WTC11 (cell line): Measurements from ENCODE around the gene LRRC8A. TPM values are rescaled to one million over a fixed set of nuclear protein-coding genes. Genes with fewer than 3 reads are reported as not detected.

ENCODE experiments used
- ATAC-seq: fragments of 200-7000 bp; cut with Tn5 transposase; 2 replicates; pipeline ENCODE4 v1.10.0; 2021; ENCODE audit warnings: mild to moderate bottlenecking, moderate library complexity
- CTCF ChIA-PET: fragments of 300-600 bp; sonication (Branson Sonifier 250); formaldehyde crosslinking; loops from one replicate; lab custom pipeline; 2021; ENCODE audit warnings: antibody characterized with exemption; lab: Charles Lee
- POLR2A ChIA-PET: fragments of 350-600 bp; sonication (Branson Sonifier 250); formaldehyde crosslinking; loops from one replicate; lab custom pipeline; 2021; ENCODE audit warnings: antibody characterized with exemption; lab: Charles Lee
- DNase-seq: peaks from one replicate; pipeline ENCODE4 v3.0.0; 2021; ENCODE audit warnings: low spot score
- H3K27ac Mint-ChIP-seq: 2 replicates; pipeline ENCODE4 v1.8.0; 2021; ENCODE audit warnings: mixed read lengths
- H3K27me3 Mint-ChIP-seq: 2 replicates; pipeline ENCODE4 v1.8.0; 2021; ENCODE audit warnings: low read depth, mild to moderate bottlenecking, moderate library complexity, mixed read lengths
- H3K36me3 Mint-ChIP-seq: 2 replicates; pipeline ENCODE4 v1.8.0; 2021; ENCODE audit warnings: mixed read lengths
- H3K4me1 Mint-ChIP-seq: 2 replicates; pipeline ENCODE4 v1.8.0; 2022; ENCODE audit warnings: mixed read lengths
- H3K4me3 Mint-ChIP-seq: 2 replicates; pipeline ENCODE4 v1.8.0; 2021; ENCODE audit warnings: mild to moderate bottlenecking, moderate library complexity, mixed read lengths
- H3K9me3 Mint-ChIP-seq: 2 replicates; pipeline ENCODE4 v1.8.0; 2021; ENCODE audit warnings: mixed read lengths
- ATF1 ChIP-seq: sonication (generic); formaldehyde crosslinking; IDR thresholded peaks from 2 replicates; pipeline ENCODE4 v1.8.1; 2023; ENCODE audit warnings: mild to moderate bottlenecking, moderate library complexity, missing genetic modification reagents
- IRF2 ChIP-seq: sonication (generic); formaldehyde crosslinking; IDR thresholded peaks from 2 replicates; pipeline ENCODE4 v1.8.0; 2022; ENCODE audit warnings: low read depth, missing genetic modification reagents, borderline replicate concordance
- JAZF1 ChIP-seq: fragments of 250-450 bp; sonication (Bioruptor Pico); IDR thresholded peaks from 2 replicates; pipeline ENCODE4 v1.9.0; 2021; ENCODE audit warnings: moderate library complexity, mild to moderate bottlenecking, inconsistent platforms
- NFE2L1 ChIP-seq: sonication (generic); formaldehyde crosslinking; IDR thresholded peaks from 2 replicates; pipeline ENCODE4 v1.8.1; 2023; ENCODE audit warnings: missing genetic modification reagents
- NFYB ChIP-seq: sonication (generic); formaldehyde crosslinking; conservative IDR thresholded peaks from 2 replicates; pipeline ENCODE4 v1.8.0; 2022; ENCODE audit warnings: low read depth, missing genetic modification reagents
- NR2C2 ChIP-seq: sonication (generic); formaldehyde crosslinking; IDR thresholded peaks from 2 replicates; pipeline ENCODE4 v1.8.0; 2022; ENCODE audit warnings: mild to moderate bottlenecking, missing genetic modification reagents
- NR3C1 ChIP-seq: sonication (generic); formaldehyde crosslinking; conservative IDR thresholded peaks from 2 replicates; pipeline ENCODE4 v1.8.1; 2023; ENCODE audit warnings: low read depth, mild to moderate bottlenecking, missing genetic modification reagents
- RELA ChIP-seq: sonication (generic); formaldehyde crosslinking; IDR thresholded peaks from 2 replicates; pipeline ENCODE4 v1.8.1; 2022; ENCODE audit warnings: missing genetic modification reagents, mild to moderate bottlenecking, borderline replicate concordance
- SMAD3 ChIP-seq: sonication (generic); formaldehyde crosslinking; IDR thresholded peaks from 2 replicates; pipeline ENCODE4 v1.8.0; 2022; ENCODE audit warnings: missing genetic modification reagents, mild to moderate bottlenecking, borderline replicate concordance
- SMAD4 ChIP-seq: sonication (generic); formaldehyde crosslinking; IDR thresholded peaks from 2 replicates; pipeline ENCODE4 v1.8.0; 2022; ENCODE audit warnings: mild to moderate bottlenecking, missing genetic modification reagents
- SOX15 ChIP-seq: fragments of 250-450 bp; sonication (Bioruptor Pico); IDR thresholded peaks from 2 replicates; pipeline ENCODE4 v1.9.0; 2021; ENCODE audit warnings: mild to moderate bottlenecking
- ZNF138 ChIP-seq: sonication (generic); formaldehyde crosslinking; conservative IDR thresholded peaks from 2 replicates; pipeline ENCODE4 v1.8.1; 2022; ENCODE audit warnings: mild to moderate bottlenecking, moderate library complexity, missing genetic modification reagents
- ZNF219 ChIP-seq: sonication (generic); formaldehyde crosslinking; IDR thresholded peaks from 2 replicates; pipeline ENCODE4 v1.8.0; 2023; ENCODE audit warnings: missing genetic modification reagents, mild to moderate bottlenecking, borderline replicate concordance
- ZNF416 ChIP-seq: fragments of 250-450 bp; sonication (Bioruptor Pico); IDR thresholded peaks from 2 replicates; pipeline ENCODE4 v1.9.0; 2021; ENCODE audit warnings: mild to moderate bottlenecking, inconsistent platforms
- ZNF671 ChIP-seq: fragments of 250-450 bp; sonication (Bioruptor Pico); IDR thresholded peaks from 2 replicates; pipeline ENCODE4 v1.8.0; 2021; ENCODE audit warnings: mild to moderate bottlenecking
- total RNA-seq: library from RNA; stranded (reverse); gene quantifications from 3 replicates; pipeline ENCODE4 v1.2.3, GENCODE V29; 2021
- TF ChIP-seq, protein P1 (sequence below): sonication (generic); formaldehyde crosslinking; IDR thresholded peaks from 2 replicates; pipeline ENCODE4 v1.8.0; 2022; ENCODE audit warnings: mild to moderate bottlenecking, missing genetic modification reagents
- TF ChIP-seq, protein P2 (sequence below): sonication (generic); formaldehyde crosslinking; IDR thresholded peaks from 2 replicates; pipeline ENCODE4 v1.8.1; 2023; ENCODE audit warnings: mild to moderate bottlenecking, missing genetic modification reagents, moderate library complexity
- TF ChIP-seq, protein P3 (sequence below): fragments of 250-450 bp; sonication (Bioruptor Pico); IDR thresholded peaks from 2 replicates; pipeline ENCODE4 v1.9.0; 2021; ENCODE audit warnings: mild to moderate bottlenecking, borderline replicate concordance
- TF ChIP-seq, protein P4 (sequence below): sonication (generic); formaldehyde crosslinking; IDR thresholded peaks from 2 replicates; pipeline ENCODE4 v1.8.1; 2023; ENCODE audit warnings: mild to moderate bottlenecking, missing genetic modification reagents, moderate library complexity
- TF ChIP-seq, protein P5 (sequence below): fragments of 200-600 bp; IDR thresholded peaks from 2 replicates; pipeline ENCODE4 v1.8.0; 2022; ENCODE audit warnings: antibody characterized with exemption
- TF ChIP-seq, protein P6 (sequence below): sonication (generic); formaldehyde crosslinking; IDR thresholded peaks from 2 replicates; pipeline ENCODE4 v1.8.0; 2022; ENCODE audit warnings: mild to moderate bottlenecking, missing genetic modification reagents

LRRC8A gene
- total RNA-seq, 1 experiment from 2014 or later: 83.5 TPM

DNA sequence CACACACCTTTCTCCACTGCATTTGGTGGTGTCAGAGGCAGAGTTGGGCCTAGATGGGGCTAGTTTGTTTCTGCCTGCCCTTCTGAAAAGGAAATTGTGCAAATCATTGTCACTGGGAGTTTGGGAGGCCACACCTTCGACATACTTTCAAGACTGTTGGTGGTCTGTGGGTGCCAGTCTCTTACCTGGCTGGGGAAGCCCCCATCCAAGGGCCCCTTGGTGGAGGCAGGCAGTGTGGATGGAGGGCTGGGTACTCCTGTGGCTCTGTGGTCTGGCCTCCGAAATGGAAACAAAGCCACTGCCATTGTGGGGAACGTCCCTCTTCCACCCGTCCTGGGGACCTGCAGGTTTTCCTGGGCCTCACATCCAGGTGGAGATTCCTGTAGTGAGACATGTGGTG is 27.9 kb downstream of the LRRC8A start (continued):
- TF ChIP-seq, protein P1, sequence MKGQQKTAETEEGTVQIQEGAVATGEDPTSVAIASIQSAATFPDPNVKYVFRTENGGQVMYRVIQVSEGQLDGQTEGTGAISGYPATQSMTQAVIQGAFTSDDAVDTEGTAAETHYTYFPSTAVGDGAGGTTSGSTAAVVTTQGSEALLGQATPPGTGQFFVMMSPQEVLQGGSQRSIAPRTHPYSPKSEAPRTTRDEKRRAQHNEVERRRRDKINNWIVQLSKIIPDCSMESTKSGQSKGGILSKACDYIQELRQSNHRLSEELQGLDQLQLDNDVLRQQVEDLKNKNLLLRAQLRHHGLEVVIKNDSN (CRISPR knock-in tag): no peak
- TF ChIP-seq IRF2 (no peak), RELA (CRISPR knock-in tag) (no peak), JAZF1 (no peak), ATF1 (CRISPR knock-in tag) (no peak), ZNF671 (CRISPR knock-in tag) (no peak), SOX15 (CRISPR knock-in tag) (no peak), NFE2L1 (CRISPR knock-in tag) (no peak)
- TF ChIP-seq, protein P2, sequence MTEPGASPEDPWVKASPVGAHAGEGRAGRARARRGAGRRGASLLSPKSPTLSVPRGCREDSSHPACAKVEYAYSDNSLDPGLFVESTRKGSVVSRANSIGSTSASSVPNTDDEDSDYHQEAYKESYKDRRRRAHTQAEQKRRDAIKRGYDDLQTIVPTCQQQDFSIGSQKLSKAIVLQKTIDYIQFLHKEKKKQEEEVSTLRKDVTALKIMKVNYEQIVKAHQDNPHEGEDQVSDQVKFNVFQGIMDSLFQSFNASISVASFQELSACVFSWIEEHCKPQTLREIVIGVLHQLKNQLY (CRISPR knock-in tag): no peak

DNA sequence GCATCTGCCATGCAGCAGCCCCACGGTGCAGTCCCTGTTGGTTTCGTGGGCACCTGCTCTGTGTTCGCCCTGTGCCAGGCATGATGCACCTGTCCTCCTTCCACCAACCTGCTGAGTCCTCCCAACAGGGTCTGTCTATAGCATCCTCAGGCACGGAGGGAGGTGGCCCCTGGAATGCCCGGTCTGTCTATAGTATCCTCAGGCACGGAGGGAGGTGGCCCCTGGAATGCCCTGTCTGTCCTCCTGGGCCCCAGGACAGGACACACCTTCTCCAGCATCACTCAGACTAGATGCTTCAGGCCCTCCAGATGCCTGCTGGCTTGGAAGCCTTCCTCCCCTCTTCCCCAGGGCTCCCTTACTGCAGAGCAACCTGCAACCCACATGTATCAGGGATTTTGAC is 29.0 kb downstream of the LRRC8A start:
- Mint-ChIP-seq H3K36me3 (peaks cover 40% of the 10 kb centered on the region), H3K4me1 (peaks cover 24% of the 10 kb centered on the region), H3K27ac (peak overlapping the region; percentile 76), H3K4me3 (no peak overlapping the region), H3K9me3 (no peaks in the 10 kb centered on the region), H3K27me3 (no peaks in the 10 kb centered on the region; the same call in 1 of the 2 replicates)
- ATAC-seq: no peak
- TF ChIP-seq, protein P3, sequence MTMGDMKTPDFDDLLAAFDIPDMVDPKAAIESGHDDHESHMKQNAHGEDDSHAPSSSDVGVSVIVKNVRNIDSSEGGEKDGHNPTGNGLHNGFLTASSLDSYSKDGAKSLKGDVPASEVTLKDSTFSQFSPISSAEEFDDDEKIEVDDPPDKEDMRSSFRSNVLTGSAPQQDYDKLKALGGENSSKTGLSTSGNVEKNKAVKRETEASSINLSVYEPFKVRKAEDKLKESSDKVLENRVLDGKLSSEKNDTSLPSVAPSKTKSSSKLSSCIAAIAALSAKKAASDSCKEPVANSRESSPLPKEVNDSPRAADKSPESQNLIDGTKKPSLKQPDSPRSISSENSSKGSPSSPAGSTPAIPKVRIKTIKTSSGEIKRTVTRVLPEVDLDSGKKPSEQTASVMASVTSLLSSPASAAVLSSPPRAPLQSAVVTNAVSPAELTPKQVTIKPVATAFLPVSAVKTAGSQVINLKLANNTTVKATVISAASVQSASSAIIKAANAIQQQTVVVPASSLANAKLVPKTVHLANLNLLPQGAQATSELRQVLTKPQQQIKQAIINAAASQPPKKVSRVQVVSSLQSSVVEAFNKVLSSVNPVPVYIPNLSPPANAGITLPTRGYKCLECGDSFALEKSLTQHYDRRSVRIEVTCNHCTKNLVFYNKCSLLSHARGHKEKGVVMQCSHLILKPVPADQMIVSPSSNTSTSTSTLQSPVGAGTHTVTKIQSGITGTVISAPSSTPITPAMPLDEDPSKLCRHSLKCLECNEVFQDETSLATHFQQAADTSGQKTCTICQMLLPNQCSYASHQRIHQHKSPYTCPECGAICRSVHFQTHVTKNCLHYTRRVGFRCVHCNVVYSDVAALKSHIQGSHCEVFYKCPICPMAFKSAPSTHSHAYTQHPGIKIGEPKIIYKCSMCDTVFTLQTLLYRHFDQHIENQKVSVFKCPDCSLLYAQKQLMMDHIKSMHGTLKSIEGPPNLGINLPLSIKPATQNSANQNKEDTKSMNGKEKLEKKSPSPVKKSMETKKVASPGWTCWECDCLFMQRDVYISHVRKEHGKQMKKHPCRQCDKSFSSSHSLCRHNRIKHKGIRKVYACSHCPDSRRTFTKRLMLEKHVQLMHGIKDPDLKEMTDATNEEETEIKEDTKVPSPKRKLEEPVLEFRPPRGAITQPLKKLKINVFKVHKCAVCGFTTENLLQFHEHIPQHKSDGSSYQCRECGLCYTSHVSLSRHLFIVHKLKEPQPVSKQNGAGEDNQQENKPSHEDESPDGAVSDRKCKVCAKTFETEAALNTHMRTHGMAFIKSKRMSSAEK: no peak
- TF ChIP-seq, protein P4, sequence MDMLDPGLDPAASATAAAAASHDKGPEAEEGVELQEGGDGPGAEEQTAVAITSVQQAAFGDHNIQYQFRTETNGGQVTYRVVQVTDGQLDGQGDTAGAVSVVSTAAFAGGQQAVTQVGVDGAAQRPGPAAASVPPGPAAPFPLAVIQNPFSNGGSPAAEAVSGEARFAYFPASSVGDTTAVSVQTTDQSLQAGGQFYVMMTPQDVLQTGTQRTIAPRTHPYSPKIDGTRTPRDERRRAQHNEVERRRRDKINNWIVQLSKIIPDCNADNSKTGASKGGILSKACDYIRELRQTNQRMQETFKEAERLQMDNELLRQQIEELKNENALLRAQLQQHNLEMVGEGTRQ (CRISPR knock-in tag): no peak
- POLR2A ChIA-PET: no interaction called here
- DNase-seq: no peak
- CTCF ChIA-PET: interaction anchor here (1.1 to 1.2 kb wide), 2 partner anchors 17 to 209 kb away, joined by 3 to 4 read pairs; partner anchors contain the start of gene PKN3

DNA sequence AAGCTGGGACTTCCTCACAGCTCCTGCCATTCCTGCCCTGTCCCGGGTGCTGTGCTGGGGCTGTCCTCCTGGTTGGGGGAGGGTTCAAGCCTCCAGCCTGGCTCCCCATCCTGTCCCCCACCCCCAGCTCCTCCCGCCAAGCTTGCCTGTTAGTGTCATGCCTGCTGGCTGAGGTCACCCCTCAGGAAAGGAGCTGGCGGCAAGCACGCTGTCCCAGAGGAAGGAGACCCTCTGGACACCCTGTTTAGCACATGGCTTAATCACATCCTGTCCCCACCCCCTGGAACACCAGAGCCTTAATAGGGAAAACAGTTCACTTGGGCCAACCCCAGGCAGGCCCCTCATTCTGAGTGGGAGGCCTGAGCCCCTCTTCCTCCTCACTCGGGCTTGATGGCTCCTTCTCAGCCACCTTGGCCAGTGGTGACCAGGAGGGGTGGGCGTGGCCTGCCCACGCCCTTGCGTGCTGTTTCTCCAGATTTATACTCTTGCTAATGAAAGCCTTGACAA is 29.6 kb downstream of the LRRC8A start:
- Mint-ChIP-seq H3K27ac (peak overlapping the region; percentile 92), H3K4me1 (peaks cover 24% of the 10 kb centered on the region), H3K36me3 (peaks cover 43% of the 10 kb centered on the region), H3K4me3 (no peak overlapping the region), H3K9me3 (no peaks in the 10 kb centered on the region), H3K27me3 (no peaks in the 10 kb centered on the region; the same call in 1 of the 2 replicates)
- TF ChIP-seq ZNF138 (CRISPR knock-in tag) (no peak), NR3C1 (CRISPR knock-in tag) (no peak), SMAD3 (no peak), SMAD4 (CRISPR knock-in tag) (no peak), ZNF416 (CRISPR knock-in tag) (no peak), ZNF219 (no peak), NFYB (CRISPR knock-in tag) (no peak), NR2C2 (CRISPR knock-in tag) (no peak), NFE2L1 (CRISPR knock-in tag) (no peak)
- TF ChIP-seq, protein P5, sequence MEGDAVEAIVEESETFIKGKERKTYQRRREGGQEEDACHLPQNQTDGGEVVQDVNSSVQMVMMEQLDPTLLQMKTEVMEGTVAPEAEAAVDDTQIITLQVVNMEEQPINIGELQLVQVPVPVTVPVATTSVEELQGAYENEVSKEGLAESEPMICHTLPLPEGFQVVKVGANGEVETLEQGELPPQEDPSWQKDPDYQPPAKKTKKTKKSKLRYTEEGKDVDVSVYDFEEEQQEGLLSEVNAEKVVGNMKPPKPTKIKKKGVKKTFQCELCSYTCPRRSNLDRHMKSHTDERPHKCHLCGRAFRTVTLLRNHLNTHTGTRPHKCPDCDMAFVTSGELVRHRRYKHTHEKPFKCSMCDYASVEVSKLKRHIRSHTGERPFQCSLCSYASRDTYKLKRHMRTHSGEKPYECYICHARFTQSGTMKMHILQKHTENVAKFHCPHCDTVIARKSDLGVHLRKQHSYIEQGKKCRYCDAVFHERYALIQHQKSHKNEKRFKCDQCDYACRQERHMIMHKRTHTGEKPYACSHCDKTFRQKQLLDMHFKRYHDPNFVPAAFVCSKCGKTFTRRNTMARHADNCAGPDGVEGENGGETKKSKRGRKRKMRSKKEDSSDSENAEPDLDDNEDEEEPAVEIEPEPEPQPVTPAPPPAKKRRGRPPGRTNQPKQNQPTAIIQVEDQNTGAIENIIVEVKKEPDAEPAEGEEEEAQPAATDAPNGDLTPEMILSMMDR: no peak
- TF ChIP-seq, protein P6, sequence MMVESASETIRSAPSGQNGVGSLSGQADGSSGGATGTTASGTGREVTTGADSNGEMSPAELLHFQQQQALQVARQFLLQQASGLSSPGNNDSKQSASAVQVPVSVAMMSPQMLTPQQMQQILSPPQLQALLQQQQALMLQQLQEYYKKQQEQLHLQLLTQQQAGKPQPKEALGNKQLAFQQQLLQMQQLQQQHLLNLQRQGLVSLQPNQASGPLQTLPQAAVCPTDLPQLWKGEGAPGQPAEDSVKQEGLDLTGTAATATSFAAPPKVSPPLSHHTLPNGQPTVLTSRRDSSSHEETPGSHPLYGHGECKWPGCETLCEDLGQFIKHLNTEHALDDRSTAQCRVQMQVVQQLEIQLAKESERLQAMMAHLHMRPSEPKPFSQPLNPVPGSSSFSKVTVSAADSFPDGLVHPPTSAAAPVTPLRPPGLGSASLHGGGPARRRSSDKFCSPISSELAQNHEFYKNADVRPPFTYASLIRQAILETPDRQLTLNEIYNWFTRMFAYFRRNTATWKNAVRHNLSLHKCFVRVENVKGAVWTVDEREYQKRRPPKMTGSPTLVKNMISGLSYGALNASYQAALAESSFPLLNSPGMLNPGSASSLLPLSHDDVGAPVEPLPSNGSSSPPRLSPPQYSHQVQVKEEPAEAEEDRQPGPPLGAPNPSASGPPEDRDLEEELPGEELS (CRISPR knock-in tag): no peak
- peak; percentile 23 for ATAC-seq
- DNase-seq: no peak
- ChIA-PET POLR2A (interaction anchor here (1.4 kb wide), 1 partner anchor 24 kb away, joined by 3 read pairs; no protein-coding TSS in a partner anchor), CTCF (interaction anchor here (1.1 to 1.2 kb wide), 2 partner anchors 17 to 209 kb away, joined by 3 to 4 read pairs; partner anchors contain the start of gene PKN3)
